Measurements from ENCODE around the gene TTC1.

Gene TTC1

GRCh38 chr5:160020964-160021363 is 12.0 kb downstream of the TTC1 start:
- no peak overlapping the region for H3K27ac ChIP-seq
- no peak for TF ChIP-seq ZFX (IDR thresholded peaks at IDR 0.05)
- TF ChIP-seq CTCF (conservative IDR thresholded peaks at IDR 0.05), result no peak

DNA sequence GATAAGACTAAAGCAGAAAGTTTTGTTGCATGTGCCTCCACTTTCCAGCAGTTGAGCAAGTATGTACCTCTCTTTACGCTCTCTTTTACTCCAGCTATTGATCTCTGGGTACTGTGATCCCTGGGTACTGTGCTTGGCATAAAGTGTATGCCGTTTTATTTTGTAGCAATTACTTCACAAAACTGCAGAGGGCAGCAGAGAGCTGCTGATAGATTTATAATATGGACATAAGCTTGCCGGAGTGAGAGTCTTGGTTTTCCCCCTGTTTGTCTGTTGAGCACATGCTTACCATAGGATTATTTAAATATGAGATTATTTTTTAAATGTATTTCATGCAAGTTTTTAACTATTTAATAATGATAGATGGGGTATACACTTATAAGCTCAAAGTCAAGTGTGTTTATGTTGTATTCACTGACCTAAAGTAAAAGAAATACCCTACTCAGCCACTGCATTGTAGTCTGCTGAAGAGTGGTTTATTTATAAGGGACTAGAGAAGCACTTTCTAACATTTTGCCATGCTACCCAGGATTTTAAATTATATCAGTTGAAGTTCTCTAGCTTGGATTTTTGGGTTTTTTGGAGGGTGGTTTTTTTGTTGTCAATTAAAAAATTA is 13.0 kb downstream of the TTC1 start:
- TF ChIP-seq CTCF (conservative IDR thresholded peaks at IDR 0.05), result peak; percentile 89
- TF ChIP-seq ZFX (IDR thresholded peaks at IDR 0.05), result no peak
- no peak overlapping the region for H3K27ac ChIP-seq

GRCh38 chr5:160023007-160023907 is 14.3 kb downstream of the TTC1 start:
- no peak for TF ChIP-seq ZFX (IDR thresholded peaks at IDR 0.05)
- no peak for TF ChIP-seq CTCF (conservative IDR thresholded peaks at IDR 0.05)

DNA sequence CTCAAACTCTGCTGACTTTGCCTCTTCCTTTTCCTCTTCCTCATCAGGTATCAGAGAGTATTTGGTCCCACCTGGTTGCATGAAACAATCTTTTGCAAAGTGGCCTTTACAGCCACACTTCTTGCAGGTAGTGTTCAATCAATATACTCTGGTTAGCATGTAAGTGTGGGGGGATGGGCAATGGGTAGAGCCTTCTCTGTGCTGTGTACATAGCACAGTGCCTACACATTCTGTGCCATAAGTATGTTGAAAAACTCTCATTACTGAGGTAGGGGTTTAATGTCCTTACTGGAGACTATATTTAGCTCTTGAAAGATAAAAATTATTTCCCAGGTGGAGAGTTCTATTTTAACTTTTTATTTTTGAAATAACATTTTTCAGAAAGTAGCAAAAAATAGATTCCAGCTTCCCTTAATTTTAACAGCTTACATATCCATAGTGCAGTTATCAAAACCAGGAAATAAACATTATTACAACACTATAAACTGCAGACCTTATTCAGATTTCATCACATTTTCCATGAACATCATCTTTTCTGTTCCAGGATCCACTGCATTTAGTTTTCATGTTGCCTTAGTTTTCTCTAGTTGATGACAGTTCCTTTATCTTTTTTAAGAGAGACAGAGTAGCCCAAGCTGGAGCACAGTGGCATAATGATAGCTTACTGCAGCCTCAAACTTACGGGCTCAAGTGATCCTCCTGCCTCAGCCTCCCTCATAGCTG is 15.1 kb downstream of the TTC1 start:
- no peak overlapping the region for H3K27ac ChIP-seq
- TF ChIP-seq ZFX (IDR thresholded peaks at IDR 0.05), result no peak
- no peak for TF ChIP-seq CTCF (conservative IDR thresholded peaks at IDR 0.05)

More at GRCh38 chr5:160023007-160023907, 14.3 kb downstream of the TTC1 start:
- no peak overlapping the region for H3K27ac ChIP-seq

DNA sequence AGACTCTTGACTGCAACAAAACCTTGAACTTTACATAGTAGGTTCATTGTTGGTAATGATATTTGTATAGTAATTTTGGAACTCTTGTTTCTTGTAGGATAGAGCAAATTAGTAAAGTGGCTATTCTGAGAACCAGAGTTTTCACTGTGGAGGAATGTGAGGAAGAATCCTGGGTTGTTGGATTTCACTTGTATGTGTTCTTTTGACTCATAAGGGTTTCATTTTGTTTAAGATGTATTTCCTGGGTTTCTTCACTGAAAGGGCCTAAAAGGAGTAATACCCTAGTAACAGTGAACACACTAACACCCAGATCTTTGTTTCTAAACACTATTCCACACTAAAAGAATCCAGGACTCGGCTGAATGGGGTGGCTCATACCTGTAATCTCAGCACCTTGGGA is 20.1 kb downstream of the TTC1 start:
- no peak overlapping the region for H3K27ac ChIP-seq
- TF ChIP-seq CTCF (conservative IDR thresholded peaks at IDR 0.05) (no peak), ZFX (IDR thresholded peaks at IDR 0.05) (no peak)

- no peak overlapping the region for H3K27ac ChIP-seq
- TF ChIP-seq ZFX (IDR thresholded peaks at IDR 0.05) (no peak), CTCF (conservative IDR thresholded peaks at IDR 0.05) (no peak)
Observed at GRCh38 chr5:160029540-160030139, 20.7 kb downstream of the TTC1 start.

All from C4-2B (cell line).